SK-N-SH treated with all-trans-retinoic acid at 6 μM for 48 hours (cell line): ENCODE measurements around the gene KRTAP2-4.
A peak's percentile ranks its signal among the peaks of the same experiment; 100 is the strongest.

ENCODE experiments used
- ATAC-seq: fragments of 200-7000 bp; cut with Tn5 transposase; 3 replicates; pipeline ENCODE4 v1.9.1; 2020; ENCODE audit warnings: mild to moderate bottlenecking, moderate library complexity
- ARNTL ChIP-seq: fragments of 450-650 bp; formaldehyde crosslinking; IDR thresholded peaks from 2 replicates; pipeline ENCODE4 v1.5.0; 2020; ENCODE audit warnings: low read depth, mild to moderate bottlenecking, moderate library complexity, borderline replicate concordance
- CSDC2 ChIP-seq: fragments of 250-450 bp; sonication (Bioruptor Pico); IDR thresholded peaks from 2 replicates; pipeline ENCODE4 v1.5.0; 2020; ENCODE audit warnings: mild to moderate bottlenecking, moderate library complexity
- CSRNP3 ChIP-seq: fragments of 250-450 bp; sonication (Bioruptor Pico); IDR thresholded peaks from 2 replicates; pipeline ENCODE4 v1.5.1; 2021; ENCODE audit warnings: mild to moderate bottlenecking, moderate library complexity
- ESRRG ChIP-seq: fragments of 250-450 bp; sonication (Bioruptor Pico); IDR thresholded peaks from 2 replicates; pipeline ENCODE4 v1.6.1; 2021; ENCODE audit warnings: mild to moderate bottlenecking
- ISL1 ChIP-seq: fragments of 250-450 bp; sonication (Bioruptor Pico); IDR thresholded peaks from 2 replicates; pipeline ENCODE4 v2.1.2; 2022; ENCODE audit warnings: mild to moderate bottlenecking, moderate library complexity
- OSR1 ChIP-seq: fragments of 250-450 bp; sonication (Bioruptor Pico); IDR thresholded peaks from 2 replicates; pipeline ENCODE4 v1.8.0; 2022; ENCODE audit warnings: moderate library complexity, mild to moderate bottlenecking, inconsistent platforms
- PATZ1 ChIP-seq: fragments of 250-450 bp; sonication (Bioruptor Pico); IDR thresholded peaks from 2 replicates; pipeline ENCODE4 v1.8.0; 2020; ENCODE audit warnings: mild to moderate bottlenecking, moderate library complexity, borderline replicate concordance
- POU6F1 ChIP-seq: fragments of 250-450 bp; sonication (Bioruptor Pico); IDR thresholded peaks from 2 replicates; pipeline ENCODE4 v1.8.0; 2021; ENCODE audit warnings: low read depth, mild to moderate bottlenecking, moderate library complexity, borderline replicate concordance
- RARB ChIP-seq: fragments of 250-450 bp; sonication (Bioruptor Pico); IDR thresholded peaks from 2 replicates; pipeline ENCODE4 v1.8.0; 2021; ENCODE audit warnings: mild to moderate bottlenecking, moderate library complexity
- SNAI2 ChIP-seq: fragments of 250-450 bp; sonication (Bioruptor Pico); IDR thresholded peaks from 2 replicates; pipeline ENCODE4 v1.5.0; 2020; ENCODE audit warnings: mild to moderate bottlenecking, moderate library complexity
- TOX ChIP-seq: fragments of 250-450 bp; sonication (Bioruptor Pico); IDR thresholded peaks from 2 replicates; pipeline ENCODE4 v1.8.0; 2021; ENCODE audit warnings: mild to moderate bottlenecking, moderate library complexity, borderline replicate concordance
- TSHZ2 ChIP-seq: fragments of 250-450 bp; sonication (Bioruptor Pico); IDR thresholded peaks from 2 replicates; pipeline ENCODE4 v1.5.0; 2020; ENCODE audit warnings: mild to moderate bottlenecking, moderate library complexity
- ZC3H10 ChIP-seq: fragments of 250-450 bp; sonication (Bioruptor Pico); IDR thresholded peaks from 2 replicates; pipeline ENCODE4 v1.5.1; 2021; ENCODE audit warnings: mild to moderate bottlenecking, moderate library complexity
- ZFP3 ChIP-seq: fragments of 250-450 bp; sonication (Bioruptor Pico); IDR thresholded peaks from 2 replicates; pipeline ENCODE4 v1.5.0; 2020; ENCODE audit warnings: mild to moderate bottlenecking, moderate library complexity
- ZFP30 ChIP-seq: fragments of 450-650 bp; formaldehyde crosslinking; IDR thresholded peaks from 2 replicates; pipeline ENCODE4 v1.5.0; 2022; ENCODE audit warnings: mild to moderate bottlenecking, moderate library complexity
- ZNF565 ChIP-seq: fragments of 450-650 bp; formaldehyde crosslinking; conservative IDR thresholded peaks from 2 replicates; pipeline ENCODE4 v1.5.0; 2020; ENCODE audit warnings: low read depth, mild to moderate bottlenecking, moderate library complexity
- ZNF70 ChIP-seq: fragments of 450-650 bp; formaldehyde crosslinking; IDR thresholded peaks from 2 replicates; pipeline ENCODE4 v1.5.0; 2020; ENCODE audit warnings: mild to moderate bottlenecking, moderate library complexity
- ZNF8 ChIP-seq: fragments of 450-650 bp; formaldehyde crosslinking; IDR thresholded peaks from 2 replicates; pipeline ENCODE4 v1.5.0; 2020; ENCODE audit warnings: mild to moderate bottlenecking, moderate library complexity

Gene KRTAP2-4

GRCh38 chr17:41069031-41069430 lies 3.4 kb upstream of the KRTAP2-4 start (continued):
- no peak for TF ChIP-seq CSRNP3 (CRISPR knock-in tag)
- no peak for TF ChIP-seq SNAI2
- TF ChIP-seq ZNF8 = no peak
- TF ChIP-seq ZC3H10 = no peak
- no peak for TF ChIP-seq CSDC2
- TF ChIP-seq OSR1 = no peak
- no peak for TF ChIP-seq POU6F1 (CRISPR knock-in tag)
- TF ChIP-seq ZNF565 (CRISPR knock-in tag) = no peak
- no peak for TF ChIP-seq ARNTL (CRISPR knock-in tag)
- no peak for TF ChIP-seq TOX

GRCh38 chr17:41067281-41067680 lies 1.6 kb upstream of the KRTAP2-4 start:
- no peak for ATAC-seq
- TF ChIP-seq ZNF8 (no peak), ZNF70 (no peak), CSDC2 (no peak), POU6F1 (CRISPR knock-in tag) (no peak), ESRRG (CRISPR knock-in tag) (no peak), RARB (no peak)
- TF ChIP-seq, all 23 proteins: peak for 0

GRCh38 chr17:41065016-41065689 lies 526 bp downstream of the KRTAP2-4 start:
- ATAC-seq = peak; percentile 21; the same call in 1 of the 3 replicates

- ATAC-seq = no peak
- TF ChIP-seq SNAI2 (no peak), PATZ1 (no peak), ZC3H10 (no peak), CSDC2 (no peak), CSRNP3 (CRISPR knock-in tag) (no peak), ZFP3 (CRISPR knock-in tag) (no peak), ZFP30 (CRISPR knock-in tag) (no peak), ARNTL (CRISPR knock-in tag) (no peak), TSHZ2 (CRISPR knock-in tag) (no peak), OSR1 (no peak), ZNF70 (no peak), TOX (no peak), ESRRG (CRISPR knock-in tag) (no peak), ISL1 (CRISPR knock-in tag) (no peak), POU6F1 (CRISPR knock-in tag) (no peak)
These were observed 1.4 kb downstream of the KRTAP2-4 start for GRCh38 chr17:41064301-41064700.
